K562 (cell line): ENCODE measurements around the gene EPC2. TPM values are rescaled to one million over a fixed set of nuclear protein-coding genes. Genes with fewer than 3 reads are reported as not detected.

Experiments used
- AFF1 ChIP-seq, 2 experiments: fragments of 450-650 bp; IDR thresholded peaks; 2 replicates each; pipeline ENCODE4 v1.6.1; 2018; ENCODE audit warnings: mild to moderate bottlenecking in 2 of 2, low read depth in 1 of 2; ENCODE audit not compliant: partially characterized antibody in 2 of 2
- ESRRB ChIP-seq: fragments of 250-450 bp; sonication (Bioruptor Pico); IDR thresholded peaks from 2 replicates; pipeline ENCODE4 v1.5.0; 2020; ENCODE audit warnings: mild to moderate bottlenecking, moderate library complexity, borderline replicate concordance
- HINFP ChIP-seq: fragments of 450-650 bp; conservative IDR thresholded peaks from 2 replicates; pipeline ENCODE4 v1.6.1; 2016; ENCODE audit warnings: missing genetic modification characterization, low read depth, mild to moderate bottlenecking, control low read depth, missing compliant biosample characterization
- KDM1A ChIP-seq, 2 experiments: fragments of 450-650 bp; IDR thresholded peaks; 2 replicates each; pipeline ENCODE4 v1.6.1; 2016; ENCODE audit warnings: mild to moderate bottlenecking in 2 of 2
- LARP7 ChIP-seq: fragments of 450-650 bp; IDR thresholded peaks from 2 replicates; pipeline ENCODE4 v1.6.1; 2016
- MTF1 ChIP-seq: fragments of 250-450 bp; sonication (Bioruptor Pico); IDR thresholded peaks from 2 replicates; pipeline ENCODE4 v1.9.0; 2021; ENCODE audit warnings: moderate library complexity, mild to moderate bottlenecking, inconsistent platforms, borderline replicate concordance
- NELFE ChIP-seq: IDR thresholded peaks from 2 replicates; pipeline ENCODE4 v1.6.1; 2011; ENCODE audit warnings: mild to moderate bottlenecking; ENCODE audit not compliant: insufficient read depth, insufficient read length
- PHF20 ChIP-seq: fragments of 450-650 bp; IDR thresholded peaks from 2 replicates; pipeline ENCODE4 v1.6.1; 2018; ENCODE audit not compliant: partially characterized antibody
- POLR3G ChIP-seq: IDR thresholded peaks from 2 replicates; pipeline ENCODE4 v1.6.1; 2011; ENCODE audit not compliant: insufficient read length, insufficient replicate concordance; ENCODE audit errors: extremely low read depth
- ZBTB43 ChIP-seq: sonication (generic); formaldehyde crosslinking; IDR thresholded peaks from 2 replicates; pipeline ENCODE4 v1.8.0; 2023; ENCODE audit warnings: mild to moderate bottlenecking, missing genetic modification reagents
- ZBTB5 ChIP-seq: fragments of 450-650 bp; IDR thresholded peaks from 2 replicates; pipeline ENCODE4 v1.6.1; 2017; ENCODE audit warnings: antibody characterized with exemption
- ZNF23 ChIP-seq: fragments of 250-450 bp; sonication (Bioruptor Pico); IDR thresholded peaks from 2 replicates; pipeline ENCODE4 v1.4.0; 2020; ENCODE audit warnings: mild to moderate bottlenecking
- ZNF311 ChIP-seq: fragments of 250-450 bp; sonication (Bioruptor Pico); IDR thresholded peaks from 2 replicates; pipeline ENCODE4 v1.4.0; 2020; ENCODE audit warnings: mild to moderate bottlenecking, moderate library complexity
- ZNF398 ChIP-seq: fragments of 250-450 bp; sonication (Bioruptor Pico); IDR thresholded peaks from 2 replicates; pipeline ENCODE4 v1.8.0; 2021; ENCODE audit warnings: moderate library complexity, mild to moderate bottlenecking, inconsistent platforms
- ZNF512 ChIP-seq: IDR thresholded peaks from 2 replicates; pipeline ENCODE4 v1.6.1; 2016; ENCODE audit warnings: missing genetic modification characterization, missing compliant biosample characterization
- polyA plus RNA-seq, 8 experiments: library from polyadenylated mRNA; depleted of rRNA in 4 of 8; stranded (reverse) in 5 of 8; unstranded in 3 of 8; fragments of >200 nt; fragmentation: Nextera tagmentation in 2 of 8; fragmentation: Illumina TruSeq in 1 of 8; extraction: Ambion mirVana in 2 of 8; extraction: Trizol in 1 of 8; gene quantifications; 2 replicates each; pipeline versions ENCODE4 v1.2.1 to v1.2.3, GENCODE V29; 2011 to 2014; ENCODE audit warnings: inconsistent platforms in 1 of 8, missing spikeins in 1 of 8
- total RNA-seq, 7 experiments: library from RNA; depleted of rRNA in 6 of 7; stranded (reverse); fragments of >200 nt in 6 of 7; fragmentation: Illumina TruSeq in 2 of 7; extraction: Trizol in 2 of 7; gene quantifications; 2 replicates each; pipeline versions ENCODE4 v1.2.1 to v1.2.3, GENCODE V29; 2011 to 2021; ENCODE audit warnings: low replicate concordance in 1 of 7

EPC2 gene
- total and polyA plus RNA-seq, 9 of the 15 experiments (the other 6 are each of a cell fraction or from before 2014, with no cell fraction given) = 7.0 to 35.8 (median 29.1) TPM

GRCh38 chr2:148643421-148643820 is 1.1 kb upstream of the EPC2 start (continued):
- TF ChIP-seq ZBTB5 = no peak
- no peak for TF ChIP-seq ZNF398 (CRISPR knock-in tag)
- TF ChIP-seq HINFP (tag) = peak; percentile 33; the same call in 1 of the 2 replicates
- no peak for TF ChIP-seq ESRRB
- TF ChIP-seq KDM1A (IDR thresholded peaks at IDR 0.05) = peak in 1 of 2 experiments; percentile 0; a peak in 1 of 4 replicates
- TF ChIP-seq ZNF311 (CRISPR knock-in tag) = no peak
- no peak for TF ChIP-seq POLR3G
- TF ChIP-seq ZBTB43 (CRISPR knock-in tag) = no peak
- no peak for TF ChIP-seq PHF20
- no peak for TF ChIP-seq ZNF23 (CRISPR knock-in tag)
- no peak for TF ChIP-seq AFF1 (IDR thresholded peaks at IDR 0.05; ENCODE audit: low read depth in 1 of 2, partially characterized antibody in 2 of 2)
- TF ChIP-seq NELFE = no peak
- TF ChIP-seq MTF1 (CRISPR knock-in tag) = no peak
- peak; percentile 76 for TF ChIP-seq ZNF512 (tag)
- no peak for TF ChIP-seq LARP7
